ENCODE results near the gene ZKSCAN2. TPM values are rescaled to one million over a fixed set of nuclear protein-coding genes. Genes with fewer than 3 reads are reported as not detected.

ZKSCAN2 gene
- polyA plus RNA-seq, 3 donors: 0.44 to 0.79 (median 0.56) TPM

DNA sequence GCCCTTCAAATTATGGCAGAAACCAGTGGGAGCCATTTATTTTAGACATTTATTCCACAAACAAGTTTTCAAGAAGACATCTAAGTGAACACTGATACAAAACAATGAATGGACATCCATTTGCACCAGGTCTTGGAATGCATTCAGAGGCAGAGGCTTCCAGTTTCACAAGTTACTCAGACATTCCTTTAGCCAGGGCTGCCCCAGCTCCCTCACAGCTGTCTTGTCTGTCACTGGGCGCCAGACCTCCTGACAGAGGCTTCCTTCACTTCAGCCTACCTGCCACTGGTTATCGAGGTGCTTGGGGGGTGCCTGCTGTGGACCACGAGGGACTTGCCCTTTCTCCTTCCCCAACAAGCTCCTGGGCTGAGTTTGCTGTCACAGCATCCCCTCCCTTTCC, 21.7 kb downstream of the ZKSCAN2 start:
- no peak overlapping the region for H3K27ac Mint-ChIP-seq
- H3K79me2 ChIP-seq (ENCODE audit: insufficient read depth, low read length): no peaks in the 10 kb centered on the region
- H3K27me3 Mint-ChIP-seq (ENCODE audit: low read depth in 3 of 3): peaks cover 0 to 6% (median 0%) of the 10 kb centered on the region in 3 donors
- H3K4me3 ChIP-seq (replicated peaks in 1 of 3; ENCODE audit: low read depth in 2 of 3, low read length in 3 of 3): no peak overlapping the region
- H3K9ac ChIP-seq (ENCODE audit: insufficient read depth, low read length, poor library complexity, severe bottlenecking): no peak overlapping the region
- H3K4me2 ChIP-seq (replicated peaks; ENCODE audit: extremely low read depth, low read length, poor library complexity, severe bottlenecking): no peak overlapping the region
- WGBS (ENCODE audit: insufficient coverage): 89% methylated on average over 3 of the region's 3 CpGs
- H3K9me3 ChIP-seq (replicated peaks in 1 of 2; ENCODE audit: control insufficient read depth in 1 of 2, insufficient read depth in 1 of 2, low read length in 2 of 2): no peaks in the 10 kb centered on the region
- H3K9me3 Mint-ChIP-seq: peaks cover 0 to 2% (median 0%) of the 10 kb centered on the region in 7 donors
- H2AFZ ChIP-seq (ENCODE audit: insufficient read depth, low read depth, low read length, poor library complexity, severe bottlenecking): no peak overlapping the region
- no peaks in the 10 kb centered on the region for H3K36me3 Mint-ChIP-seq
- H3K4me1 Mint-ChIP-seq: peaks cover 13% of the 10 kb centered on the region
- H3K27ac ChIP-seq (ENCODE audit: low read depth in 1 of 2, low read length in 2 of 2): no peak overlapping the region
- no peaks in the 10 kb centered on the region for H4K20me1 ChIP-seq (ENCODE audit: insufficient read depth, low read length)
- no peaks in the 10 kb centered on the region for H3K27me3 ChIP-seq (ENCODE audit: control insufficient read depth in 2 of 2, insufficient read depth in 2 of 2, low read length in 2 of 2)
- no peak overlapping the region for H3K4me3 Mint-ChIP-seq
- TF ChIP-seq, protein P1, sequence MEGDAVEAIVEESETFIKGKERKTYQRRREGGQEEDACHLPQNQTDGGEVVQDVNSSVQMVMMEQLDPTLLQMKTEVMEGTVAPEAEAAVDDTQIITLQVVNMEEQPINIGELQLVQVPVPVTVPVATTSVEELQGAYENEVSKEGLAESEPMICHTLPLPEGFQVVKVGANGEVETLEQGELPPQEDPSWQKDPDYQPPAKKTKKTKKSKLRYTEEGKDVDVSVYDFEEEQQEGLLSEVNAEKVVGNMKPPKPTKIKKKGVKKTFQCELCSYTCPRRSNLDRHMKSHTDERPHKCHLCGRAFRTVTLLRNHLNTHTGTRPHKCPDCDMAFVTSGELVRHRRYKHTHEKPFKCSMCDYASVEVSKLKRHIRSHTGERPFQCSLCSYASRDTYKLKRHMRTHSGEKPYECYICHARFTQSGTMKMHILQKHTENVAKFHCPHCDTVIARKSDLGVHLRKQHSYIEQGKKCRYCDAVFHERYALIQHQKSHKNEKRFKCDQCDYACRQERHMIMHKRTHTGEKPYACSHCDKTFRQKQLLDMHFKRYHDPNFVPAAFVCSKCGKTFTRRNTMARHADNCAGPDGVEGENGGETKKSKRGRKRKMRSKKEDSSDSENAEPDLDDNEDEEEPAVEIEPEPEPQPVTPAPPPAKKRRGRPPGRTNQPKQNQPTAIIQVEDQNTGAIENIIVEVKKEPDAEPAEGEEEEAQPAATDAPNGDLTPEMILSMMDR (IDR thresholded peaks at IDR 0.05): no peak
- peaks cover 0 to 3% of the 10 kb centered on the region in 2 donors for H3K4me1 ChIP-seq (ENCODE audit: control insufficient read depth in 1 of 2, insufficient read depth in 2 of 2, low read length in 2 of 2)
- peaks cover 4 to 18% of the 10 kb centered on the region in 2 donors for H3K36me3 ChIP-seq (replicated peaks in 1 of 2; ENCODE audit: control insufficient read depth in 1 of 2, insufficient read depth in 2 of 2, low read length in 2 of 2)
- intact Hi-C loops (cut with micrococcal nuclease): no loop called here
- DNase-seq: no peak

DNA sequence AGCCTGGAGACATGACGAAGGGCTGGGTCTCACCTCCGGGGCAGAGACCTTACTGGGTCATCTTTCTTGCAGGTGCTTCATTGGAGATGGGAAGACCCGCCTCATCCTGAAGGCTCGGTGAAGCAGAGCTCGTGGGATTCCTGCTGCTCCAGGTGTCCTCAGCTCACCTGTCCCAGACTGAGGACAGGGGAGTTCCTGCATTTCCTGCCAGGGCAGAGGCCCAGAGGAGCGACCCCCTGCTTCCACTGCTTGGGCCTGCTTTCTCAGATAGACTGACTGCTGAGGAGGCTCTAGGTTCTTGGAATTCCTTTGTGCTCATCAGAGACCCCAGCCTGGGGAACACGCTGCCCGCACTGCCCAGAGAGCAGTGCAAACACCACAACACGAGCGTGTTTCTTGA, 29.3 kb downstream of the ZKSCAN2 start:
- TF ChIP-seq, protein P1 (IDR thresholded peaks at IDR 0.05): no peak
- Mint-ChIP-seq H3K27ac (no peak overlapping the region), H3K36me3 (no peaks in the 10 kb centered on the region), H3K9me3 (no peaks in the 10 kb centered on the region), H3K4me3 (no peak overlapping the region), H3K4me1 (peaks cover under 1% of the 10 kb centered on the region), H3K27me3 (ENCODE audit: low read depth in 3 of 3) (peaks cover 0 to 3% (median 0%) of the 10 kb centered on the region in 3 donors)
- H2AFZ ChIP-seq (ENCODE audit: insufficient read depth, low read depth, low read length, poor library complexity, severe bottlenecking): no peak overlapping the region
- no peak overlapping the region for H3K27ac ChIP-seq (ENCODE audit: low read depth in 1 of 2, low read length in 2 of 2)
- no peaks in the 10 kb centered on the region for H3K27me3 ChIP-seq (ENCODE audit: control insufficient read depth in 2 of 2, insufficient read depth in 2 of 2, low read length in 2 of 2)
- DNase-seq: no peak
- no peaks in the 10 kb centered on the region for H3K9me3 ChIP-seq (replicated peaks in 1 of 2; ENCODE audit: control insufficient read depth in 1 of 2, insufficient read depth in 1 of 2, low read length in 2 of 2)
- H3K4me1 ChIP-seq (ENCODE audit: control insufficient read depth in 1 of 2, insufficient read depth in 2 of 2, low read length in 2 of 2): peaks cover 0 to under 1% of the 10 kb centered on the region in 2 donors
- intact Hi-C loops (cut with micrococcal nuclease): loop anchor here in 1 of 2 donors (10.0 kb wide), 2 partner anchors 104 to 174 kb away; no protein-coding TSS in a partner anchor
- H3K9ac ChIP-seq (ENCODE audit: insufficient read depth, low read length, poor library complexity, severe bottlenecking): no peak overlapping the region
- no peaks in the 10 kb centered on the region for H3K79me2 ChIP-seq (ENCODE audit: insufficient read depth, low read length)
- H4K20me1 ChIP-seq (ENCODE audit: insufficient read depth, low read length): no peaks in the 10 kb centered on the region
- H3K4me3 ChIP-seq (replicated peaks in 1 of 3; ENCODE audit: low read depth in 2 of 3, low read length in 3 of 3): no peak overlapping the region
- no peak overlapping the region for H3K4me2 ChIP-seq (replicated peaks; ENCODE audit: extremely low read depth, low read length, poor library complexity, severe bottlenecking)
- 68% methylated on average over 10 of the region's 10 CpGs for WGBS (ENCODE audit: insufficient coverage)
- no peaks in the 10 kb centered on the region for H3K36me3 ChIP-seq (replicated peaks in 1 of 2; ENCODE audit: control insufficient read depth in 1 of 2, insufficient read depth in 2 of 2, low read length in 2 of 2)

Data from CD14-positive monocyte (primary cell).